WI38 (cell line): ENCODE results near the gene C5orf15.

Source experiments
- H3K4me3 ChIP-seq: 2 replicates; pipeline ENCODE4 v1.5.1; 2011; ENCODE audit warnings: low read depth, mild to moderate bottlenecking, control low read depth, low read length
- TF ChIP-seq, protein P1 (sequence below): IDR thresholded peaks from 2 replicates; pipeline ENCODE4 v1.5.1; 2012; ENCODE audit warnings: low read depth, mild to moderate bottlenecking, control low read depth, low read length

C5orf15 gene

DNA sequence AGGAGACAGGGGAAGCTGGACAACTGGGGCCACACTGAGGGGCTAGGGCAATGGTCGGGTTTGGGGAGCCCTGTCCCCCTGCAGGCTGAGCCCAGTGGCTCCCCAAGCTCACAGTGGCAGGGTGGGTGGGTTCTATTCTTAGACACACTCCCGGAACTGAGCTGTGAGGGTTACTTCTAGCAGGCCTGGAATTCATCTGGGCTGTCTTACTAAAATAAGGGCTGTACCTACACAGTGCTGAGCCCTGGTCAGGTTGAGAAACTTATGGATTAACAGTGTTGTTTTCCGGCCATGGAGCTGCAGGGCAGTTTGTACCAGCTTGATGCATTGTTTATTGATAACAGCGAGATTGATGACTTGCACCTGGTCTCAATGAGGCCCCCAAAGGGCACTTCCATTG, 58.8 kb downstream of the C5orf15 start:
- TF ChIP-seq, protein P1, sequence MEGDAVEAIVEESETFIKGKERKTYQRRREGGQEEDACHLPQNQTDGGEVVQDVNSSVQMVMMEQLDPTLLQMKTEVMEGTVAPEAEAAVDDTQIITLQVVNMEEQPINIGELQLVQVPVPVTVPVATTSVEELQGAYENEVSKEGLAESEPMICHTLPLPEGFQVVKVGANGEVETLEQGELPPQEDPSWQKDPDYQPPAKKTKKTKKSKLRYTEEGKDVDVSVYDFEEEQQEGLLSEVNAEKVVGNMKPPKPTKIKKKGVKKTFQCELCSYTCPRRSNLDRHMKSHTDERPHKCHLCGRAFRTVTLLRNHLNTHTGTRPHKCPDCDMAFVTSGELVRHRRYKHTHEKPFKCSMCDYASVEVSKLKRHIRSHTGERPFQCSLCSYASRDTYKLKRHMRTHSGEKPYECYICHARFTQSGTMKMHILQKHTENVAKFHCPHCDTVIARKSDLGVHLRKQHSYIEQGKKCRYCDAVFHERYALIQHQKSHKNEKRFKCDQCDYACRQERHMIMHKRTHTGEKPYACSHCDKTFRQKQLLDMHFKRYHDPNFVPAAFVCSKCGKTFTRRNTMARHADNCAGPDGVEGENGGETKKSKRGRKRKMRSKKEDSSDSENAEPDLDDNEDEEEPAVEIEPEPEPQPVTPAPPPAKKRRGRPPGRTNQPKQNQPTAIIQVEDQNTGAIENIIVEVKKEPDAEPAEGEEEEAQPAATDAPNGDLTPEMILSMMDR, result no peak
- no peak overlapping the region for H3K4me3 ChIP-seq

DNA sequence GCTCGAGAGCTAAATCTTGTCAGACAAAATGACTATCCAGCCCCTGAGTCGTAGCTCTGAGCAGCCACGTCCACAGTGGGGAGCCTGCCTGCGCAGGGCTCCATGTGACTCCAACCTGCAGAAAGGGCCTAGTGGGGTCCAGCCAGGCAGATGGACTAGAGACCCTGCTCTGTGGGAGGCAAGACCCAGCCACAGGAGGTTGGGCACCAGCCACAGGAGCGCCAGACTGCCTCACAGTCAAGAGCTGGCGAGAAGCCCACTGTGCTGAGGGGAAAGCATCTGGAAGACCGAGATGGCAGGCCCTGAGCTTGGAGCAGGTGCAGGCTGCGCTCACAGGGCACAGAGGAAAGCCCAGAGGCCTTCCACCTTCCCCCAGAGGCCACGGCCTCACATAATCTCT, 61.4 kb downstream of the C5orf15 start:
- TF ChIP-seq, protein P1, result no peak
- H3K4me3 ChIP-seq, result no peak overlapping the region

DNA sequence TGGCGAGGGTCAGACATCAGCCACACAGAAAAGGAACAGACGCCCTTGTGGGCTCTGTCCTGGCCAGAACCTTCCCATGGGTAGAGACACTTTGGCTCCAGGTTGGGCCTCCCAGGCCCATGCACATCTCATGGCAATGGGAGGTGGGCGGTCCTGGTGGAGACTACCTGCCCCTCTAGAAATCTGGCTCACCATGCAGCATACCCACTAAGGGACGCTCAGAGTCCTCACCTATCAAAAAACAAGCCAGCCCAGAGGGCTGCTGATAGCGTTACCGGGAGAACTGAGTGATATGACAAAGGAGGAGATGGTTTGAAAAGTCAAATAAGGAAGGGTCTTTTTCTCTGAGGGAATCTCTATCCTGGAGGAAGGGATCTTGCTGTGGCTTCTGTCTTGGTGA, 62.1 kb downstream of the C5orf15 start:
- H3K4me3 ChIP-seq, result no peak overlapping the region
- TF ChIP-seq, protein P1, result no peak
